Hepatocyte (in vitro differentiated cells): ENCODE data around the gene GHDC.
"Not testable (repeated sequence)": the region's sequence is repeated elsewhere in the genome, so short reads cannot be mapped to it uniquely, and the experiment has no call there.

Source experiments
- CTCF ChIP-seq: fragments of 200-600 bp; sonication (generic); IDR thresholded peaks from 2 replicates; pipeline ENCODE4 v1.5.1; 2016; ENCODE audit warnings: antibody characterized with exemption, mild to moderate bottlenecking; ENCODE audit not compliant: poor library complexity
- EZH2 ChIP-seq: fragments of 200-600 bp; sonication (generic); IDR thresholded peaks from 2 replicates; pipeline ENCODE4 v1.6.1; 2016; ENCODE audit warnings: antibody characterized with exemption, mild to moderate bottlenecking, borderline replicate concordance
- EZH2phosphoT487 ChIP-seq: fragments of 200-600 bp; sonication (generic); IDR thresholded peaks from one replicate; pipeline ENCODE4 v1.6.1; 2018; ENCODE audit warnings: antibody characterized with exemption, mild to moderate bottlenecking, low read depth, moderate library complexity; ENCODE audit not compliant: unreplicated experiment, severe bottlenecking

- TF ChIP-seq CTCF, EZH2phosphoT487, EZH2: not testable (repeated sequence)
Observed at GRCh38 chr17:42240863-42241262, 46.6 kb upstream of the GHDC start.
